ENCODE results near the gene LRRC45.

The LRRC45 gene

DNA sequence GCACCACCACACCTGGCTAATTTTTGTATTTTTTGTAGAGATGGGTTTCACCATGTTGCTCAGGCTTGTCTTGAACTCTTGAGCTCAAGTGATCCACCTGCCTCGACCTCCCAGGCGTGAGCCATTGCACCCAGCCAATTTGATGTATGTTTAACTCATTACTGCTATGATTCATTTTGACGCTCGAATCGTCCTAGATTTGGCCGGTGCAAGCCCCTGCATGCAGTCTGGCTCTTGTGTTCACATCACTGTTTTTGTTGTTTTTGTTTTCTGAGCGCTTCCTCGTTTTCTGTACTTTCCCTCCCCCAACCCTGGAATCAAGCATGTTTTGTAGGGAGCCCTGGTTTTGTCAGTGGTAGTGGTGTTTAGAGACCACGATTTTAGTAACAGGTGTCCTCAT, 50.3 kb downstream of the LRRC45 start:
- H3K79me2 ChIP-seq (ENCODE audit: control insufficient read depth, insufficient read depth, low read length, unreplicated experiment), result no peaks in the 10 kb centered on the region
- H3K4me3 ChIP-seq (ENCODE audit: low read depth, low read length), result no peak overlapping the region
- H2AFZ ChIP-seq (ENCODE audit: low read length, unreplicated experiment), result no peak overlapping the region
- no peaks in the 10 kb centered on the region for H3K36me3 ChIP-seq (ENCODE audit: insufficient read depth, low read length)
- no peak overlapping the region for H3K27ac ChIP-seq (ENCODE audit: low read depth, low read length)
- no peaks in the 10 kb centered on the region for H3K4me1 ChIP-seq (ENCODE audit: control insufficient read depth, insufficient read depth, low read length, unreplicated experiment)
- no peaks in the 10 kb centered on the region for H3K27me3 ChIP-seq (ENCODE audit: insufficient read depth, low read length)

DNA sequence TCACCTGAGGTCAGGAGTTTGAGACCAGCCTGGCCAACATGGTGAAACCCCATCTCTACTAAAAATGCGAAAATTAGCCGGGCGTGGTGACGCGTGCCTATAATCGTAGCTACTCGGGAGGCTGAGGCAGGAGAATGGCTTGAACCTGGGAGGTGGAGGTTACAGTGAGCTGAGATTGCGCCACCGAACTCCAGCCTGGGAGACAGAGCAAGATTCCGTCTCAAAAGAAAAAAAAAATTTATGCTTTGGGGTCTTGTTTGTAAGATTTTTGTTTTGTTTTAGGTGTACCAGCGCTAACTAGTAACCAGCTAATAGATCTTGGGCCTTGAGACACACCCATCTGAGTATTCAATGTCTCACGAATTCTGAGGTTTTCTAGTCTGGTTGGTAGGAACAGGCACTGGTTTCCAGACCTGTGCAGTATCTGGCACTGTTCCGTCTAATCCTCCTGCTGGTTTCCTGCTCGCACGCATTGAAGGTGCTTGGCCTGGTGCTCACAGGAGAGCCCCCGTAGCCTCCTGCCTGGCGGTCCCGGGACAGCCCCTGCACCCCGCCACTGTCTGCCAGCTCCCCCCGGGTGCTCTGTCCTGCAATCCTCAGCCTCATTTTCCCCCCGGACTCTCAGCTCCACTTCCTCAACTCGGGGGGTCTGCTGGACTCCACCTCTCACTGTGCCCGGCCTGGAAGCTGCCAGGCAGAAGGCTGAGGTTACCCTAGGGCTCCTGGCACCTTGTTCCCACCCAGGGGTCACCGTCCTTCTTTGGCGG, 53.1 kb downstream of the LRRC45 start:
- no peak overlapping the region for H3K27ac ChIP-seq (ENCODE audit: low read depth, low read length)
- peaks cover 10% of the 10 kb centered on the region; the same call in 1 of the 2 replicates for H3K36me3 ChIP-seq (ENCODE audit: insufficient read depth, low read length)
- H3K4me3 ChIP-seq (ENCODE audit: low read depth, low read length), result no peak overlapping the region

DNA sequence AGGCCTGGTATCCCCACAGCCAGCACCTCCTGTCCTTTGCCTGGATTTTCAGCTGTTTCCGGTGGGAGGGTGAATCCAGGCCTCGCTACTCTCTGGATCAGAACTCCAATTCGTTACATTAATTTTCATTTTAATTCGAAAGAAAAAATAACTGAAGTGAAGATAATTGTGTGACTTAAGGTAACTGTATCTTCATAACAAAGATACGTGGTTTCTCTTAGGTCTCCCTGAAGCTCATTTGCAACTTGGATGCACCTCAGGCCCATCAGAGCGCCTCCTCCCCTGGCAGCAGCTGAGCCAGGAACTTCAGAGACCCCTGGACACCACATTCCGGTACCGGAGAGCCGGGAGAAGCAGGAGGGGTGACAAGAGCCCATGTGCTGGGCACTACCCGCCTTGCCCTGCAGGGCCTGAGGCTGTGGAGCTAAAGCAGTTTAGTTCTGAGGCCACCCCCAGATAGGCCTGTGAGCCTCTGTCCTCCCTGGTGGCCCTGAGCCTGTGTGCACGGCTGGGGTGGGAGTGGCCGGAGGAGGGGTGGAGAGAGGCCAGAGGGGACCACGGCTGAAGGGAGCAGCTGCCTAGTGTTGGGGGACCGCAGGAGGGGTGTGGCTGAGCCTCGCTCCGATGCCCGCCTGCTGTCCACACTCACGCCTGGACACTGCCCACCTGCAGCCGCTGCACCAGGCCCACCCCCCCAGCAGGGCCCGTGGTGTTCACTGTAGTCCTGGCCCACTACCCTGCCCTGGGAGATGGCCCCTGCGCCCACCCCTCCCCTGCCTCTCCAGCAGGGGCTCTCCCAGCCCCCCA, 53.9 kb downstream of the LRRC45 start:
- Histone ChIP-seq H3K27ac (ENCODE audit: low read depth, low read length) (no peak overlapping the region), H3K4me3 (ENCODE audit: low read depth, low read length) (no peak overlapping the region), H2AFZ (ENCODE audit: low read length, unreplicated experiment) (no peak overlapping the region), H3K27me3 (ENCODE audit: insufficient read depth, low read length) (no peaks in the 10 kb centered on the region), H3K36me3 (ENCODE audit: insufficient read depth, low read length) (peaks cover 10% of the 10 kb centered on the region; the same call in 1 of the 2 replicates), H3K79me2 (ENCODE audit: control insufficient read depth, insufficient read depth, low read length, unreplicated experiment) (no peaks in the 10 kb centered on the region), H3K4me1 (ENCODE audit: control insufficient read depth, insufficient read depth, low read length, unreplicated experiment) (no peaks in the 10 kb centered on the region)

More for the DNA sequence above, 53.1 kb downstream of the LRRC45 start:
- no peaks in the 10 kb centered on the region for H3K27me3 ChIP-seq (ENCODE audit: insufficient read depth, low read length)
- no peak overlapping the region for H2AFZ ChIP-seq (ENCODE audit: low read length, unreplicated experiment)
- no peaks in the 10 kb centered on the region for H3K4me1 ChIP-seq (ENCODE audit: control insufficient read depth, insufficient read depth, low read length, unreplicated experiment)
- H3K79me2 ChIP-seq (ENCODE audit: control insufficient read depth, insufficient read depth, low read length, unreplicated experiment), result no peaks in the 10 kb centered on the region

DNA sequence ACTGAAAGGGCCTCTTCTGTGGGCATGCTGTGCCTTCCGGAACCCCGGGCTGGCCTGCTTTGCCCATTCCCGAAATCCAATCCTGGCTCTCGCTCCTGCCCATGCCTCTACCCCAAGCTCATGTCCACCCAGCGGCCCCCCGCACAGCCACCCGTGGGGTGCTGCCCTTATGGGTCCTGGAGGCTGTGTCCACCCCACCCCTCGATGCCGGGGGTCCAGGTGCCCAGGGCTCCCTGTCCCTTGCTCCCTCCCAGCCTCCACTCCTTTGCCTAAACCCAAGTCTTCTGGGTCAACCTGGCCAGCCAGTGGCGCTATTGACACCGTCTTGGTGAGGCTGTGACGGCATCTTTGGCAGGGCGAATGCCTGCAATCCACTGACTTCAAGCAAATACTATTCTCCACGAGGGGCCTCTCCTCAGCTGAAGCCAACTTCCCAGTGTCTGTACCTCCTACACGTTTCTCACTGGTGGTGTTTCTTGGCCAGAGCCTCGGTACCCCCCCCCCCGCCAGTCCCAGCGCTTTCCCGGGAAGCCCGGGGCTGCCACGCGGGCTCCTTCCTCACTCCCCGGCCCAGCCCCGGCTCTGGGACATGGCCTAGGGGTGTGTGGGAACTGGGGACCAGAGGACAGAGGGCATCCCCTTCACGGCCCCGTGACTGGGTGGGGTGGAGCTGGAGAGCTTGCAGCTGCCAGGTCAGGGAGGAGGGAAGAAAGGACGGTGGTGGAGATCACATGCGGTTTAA, 54.7 kb downstream of the LRRC45 start:
- Histone ChIP-seq H3K4me1 (ENCODE audit: control insufficient read depth, insufficient read depth, low read length, unreplicated experiment) (no peaks in the 10 kb centered on the region), H3K79me2 (ENCODE audit: control insufficient read depth, insufficient read depth, low read length, unreplicated experiment) (no peaks in the 10 kb centered on the region), H3K27me3 (ENCODE audit: insufficient read depth, low read length) (no peaks in the 10 kb centered on the region), H3K36me3 (ENCODE audit: insufficient read depth, low read length) (peaks cover 10% of the 10 kb centered on the region; the same call in 1 of the 2 replicates), H3K4me3 (ENCODE audit: low read depth, low read length) (no peak overlapping the region), H3K27ac (ENCODE audit: low read depth, low read length) (no peak overlapping the region), H2AFZ (ENCODE audit: low read length, unreplicated experiment) (no peak overlapping the region)

DNA sequence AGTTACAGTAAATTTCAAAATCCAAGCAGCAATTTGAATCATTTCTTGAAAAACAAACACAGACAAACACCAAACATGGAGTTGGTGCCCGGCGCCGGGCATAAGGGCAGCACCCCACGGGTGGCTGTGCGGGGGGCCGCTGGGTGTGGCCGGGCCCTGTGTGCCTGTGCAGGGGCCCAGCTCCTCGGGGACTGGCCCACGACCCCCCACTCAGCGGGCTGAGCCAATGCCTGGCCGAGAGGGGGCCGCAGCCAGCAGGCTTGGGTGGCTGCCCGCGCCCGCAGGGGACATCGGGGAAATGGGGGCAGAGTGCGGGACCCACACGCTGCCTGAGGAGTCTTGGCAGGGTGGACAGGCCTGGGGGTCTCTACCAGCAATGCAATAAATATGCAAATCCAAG, 55.3 kb downstream of the LRRC45 start:
- Histone ChIP-seq H3K27me3 (ENCODE audit: insufficient read depth, low read length) (no peaks in the 10 kb centered on the region), H3K27ac (ENCODE audit: low read depth, low read length) (no peak overlapping the region), H2AFZ (ENCODE audit: low read length, unreplicated experiment) (no peak overlapping the region), H3K4me1 (ENCODE audit: control insufficient read depth, insufficient read depth, low read length, unreplicated experiment) (no peaks in the 10 kb centered on the region), H3K36me3 (ENCODE audit: insufficient read depth, low read length) (peaks cover 14% of the 10 kb centered on the region; the same call in 1 of the 2 replicates), H3K79me2 (ENCODE audit: control insufficient read depth, insufficient read depth, low read length, unreplicated experiment) (no peaks in the 10 kb centered on the region), H3K4me3 (ENCODE audit: low read depth, low read length) (no peak overlapping the region)

DNA sequence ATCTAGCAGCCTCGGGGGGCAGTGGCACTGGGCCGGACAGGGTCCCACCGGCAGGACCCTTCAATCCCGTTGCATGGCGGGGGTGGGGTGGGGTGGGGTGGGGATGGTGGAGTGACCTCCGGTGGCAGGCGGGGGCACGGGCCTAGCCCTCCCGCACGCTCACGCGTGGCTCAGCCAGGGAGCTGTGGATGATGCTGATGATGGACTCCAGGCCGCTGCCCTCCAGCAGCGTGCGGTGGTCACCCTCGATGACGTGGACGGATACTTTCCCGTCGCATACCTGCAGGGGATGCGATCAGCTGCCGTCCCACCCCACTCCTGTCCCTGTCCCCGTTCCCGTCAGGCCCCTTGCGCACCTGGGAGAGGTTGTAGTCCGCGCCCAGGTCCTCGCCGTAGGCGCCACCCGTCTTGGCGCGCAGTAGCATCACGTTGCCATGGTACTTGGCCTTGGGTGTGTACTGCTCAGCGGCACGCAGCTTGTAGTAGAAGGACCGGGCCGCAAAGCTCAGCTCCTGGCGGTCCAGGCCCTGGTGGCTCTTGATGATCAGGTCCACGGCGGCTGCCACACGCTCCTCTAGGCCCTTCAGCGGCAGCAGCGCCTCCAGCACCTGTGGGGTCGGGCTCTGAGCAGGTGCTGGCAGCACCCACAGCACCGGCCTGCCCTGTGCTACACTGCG, 56.0 kb downstream of the LRRC45 start:
- Histone ChIP-seq H3K4me3 (ENCODE audit: low read depth, low read length) (no peak overlapping the region), H3K4me1 (ENCODE audit: control insufficient read depth, insufficient read depth, low read length, unreplicated experiment) (no peaks in the 10 kb centered on the region), H3K36me3 (ENCODE audit: insufficient read depth, low read length) (peaks cover 18% of the 10 kb centered on the region; the same call in 1 of the 2 replicates), H3K27ac (ENCODE audit: low read depth, low read length) (no peak overlapping the region), H3K79me2 (ENCODE audit: control insufficient read depth, insufficient read depth, low read length, unreplicated experiment) (no peaks in the 10 kb centered on the region), H2AFZ (ENCODE audit: low read length, unreplicated experiment) (no peak overlapping the region), H3K27me3 (ENCODE audit: insufficient read depth, low read length) (no peaks in the 10 kb centered on the region)

DNA sequence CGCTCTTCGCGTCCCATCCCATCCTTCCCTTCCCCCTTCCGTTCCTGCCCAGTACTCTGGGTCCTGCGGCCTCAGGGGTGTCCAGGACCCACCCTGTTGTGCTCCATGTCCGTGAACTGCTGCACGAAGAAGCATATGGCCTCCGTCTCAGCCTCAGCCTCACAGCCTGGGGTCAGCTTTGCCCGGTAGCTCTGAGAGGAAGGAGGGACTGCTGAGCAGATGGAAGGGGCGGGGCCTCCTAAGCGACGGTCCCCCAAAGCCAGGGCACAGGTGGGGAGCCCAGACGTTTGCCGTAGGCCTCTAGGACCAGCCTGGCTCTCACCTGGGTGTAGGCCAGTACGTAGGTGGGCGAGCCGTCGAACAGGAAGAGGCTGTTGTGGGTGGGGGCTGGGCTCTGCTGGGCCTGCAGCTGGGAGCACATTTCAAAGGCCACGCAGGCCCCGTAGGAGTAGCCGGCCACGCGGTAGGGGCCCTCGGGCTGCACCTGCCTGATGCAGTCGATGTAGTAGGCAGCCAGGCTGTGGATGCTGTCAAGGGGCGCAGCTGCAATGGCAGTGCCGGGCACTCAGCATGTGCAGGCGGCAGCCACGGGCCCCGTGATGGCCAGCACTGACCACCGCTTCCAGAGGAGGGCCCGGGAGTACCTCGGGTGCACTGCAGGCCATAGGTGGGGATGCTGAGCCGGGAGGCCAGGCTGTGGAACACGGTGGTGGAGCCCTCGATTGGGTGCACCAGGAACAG, 57.1 kb downstream of the LRRC45 start:
- peaks cover 22% of the 10 kb centered on the region; the same call in 1 of the 2 replicates for H3K36me3 ChIP-seq (ENCODE audit: insufficient read depth, low read length)

More for the DNA sequence above, 57.1 kb downstream of the LRRC45 start:
- Histone ChIP-seq H3K4me1 (ENCODE audit: control insufficient read depth, insufficient read depth, low read length, unreplicated experiment) (no peaks in the 10 kb centered on the region), H3K27me3 (ENCODE audit: insufficient read depth, low read length) (no peaks in the 10 kb centered on the region), H2AFZ (ENCODE audit: low read length, unreplicated experiment) (no peak overlapping the region), H3K27ac (ENCODE audit: low read depth, low read length) (no peak overlapping the region), H3K79me2 (ENCODE audit: control insufficient read depth, insufficient read depth, low read length, unreplicated experiment) (no peaks in the 10 kb centered on the region), H3K4me3 (ENCODE audit: low read depth, low read length) (no peak overlapping the region)
